K562 (cell line): ENCODE data around the gene SLC34A1. TPM values are rescaled to one million over a fixed set of nuclear protein-coding genes. Genes with fewer than 3 reads are reported as not detected.

Experiments
- EP400 ChIP-seq: fragments of 450-650 bp; IDR thresholded peaks from 2 replicates; pipeline ENCODE4 v1.6.1; 2017; ENCODE audit warnings: antibody characterized with exemption, mild to moderate bottlenecking, moderate library complexity
- FOS ChIP-seq: IDR thresholded peaks from 3 replicates; pipeline ENCODE4 v1.6.1; 2011; ENCODE audit not compliant: insufficient read length; ENCODE audit errors: extremely low read depth
- FOXK1 ChIP-seq: sonication (generic); formaldehyde crosslinking; IDR thresholded peaks from 2 replicates; pipeline ENCODE4 v1.8.0; 2022; ENCODE audit warnings: missing genetic modification reagents, mild to moderate bottlenecking, borderline replicate concordance
- HMGN3 ChIP-seq: IDR thresholded peaks from 2 replicates; pipeline ENCODE4 v1.6.1; 2011; ENCODE audit warnings: borderline replicate concordance, low read depth, mild to moderate bottlenecking, mixed read lengths, low read length; ENCODE audit not compliant: insufficient read length; ENCODE audit errors: extremely low read depth
- KDM5B ChIP-seq: fragments of 200-600 bp; sonication (generic); IDR thresholded peaks from 2 replicates; pipeline ENCODE4 v1.6.1; 2012; ENCODE audit warnings: low read depth, mild to moderate bottlenecking, moderate library complexity, low read length, control low read depth, inconsistent platforms; ENCODE audit not compliant: insufficient replicate concordance
- KLF13 ChIP-seq: fragments of 450-650 bp; IDR thresholded peaks from 2 replicates; pipeline ENCODE4 v1.6.1; 2016; ENCODE audit warnings: missing genetic modification characterization, low read depth, mild to moderate bottlenecking, missing compliant biosample characterization, moderate library complexity, borderline replicate concordance
- PHB2 ChIP-seq: fragments of 450-650 bp; IDR thresholded peaks from 2 replicates; pipeline ENCODE4 v1.6.1; 2017; ENCODE audit warnings: low read depth
- STAG1 ChIP-seq: sonication (generic); formaldehyde crosslinking; IDR thresholded peaks from 2 replicates; pipeline ENCODE4 v1.5.0; 2020; ENCODE audit warnings: missing genetic modification reagents, borderline replicate concordance
- THAP12 ChIP-seq: fragments of 250-450 bp; sonication (Bioruptor Pico); IDR thresholded peaks from 2 replicates; pipeline ENCODE4 v1.9.0; 2021; ENCODE audit warnings: mild to moderate bottlenecking, inconsistent platforms
- ZBTB9 ChIP-seq: fragments of 450-650 bp; formaldehyde crosslinking; IDR thresholded peaks from 2 replicates; pipeline ENCODE4 v1.4.0; 2020; ENCODE audit warnings: mild to moderate bottlenecking, moderate library complexity
- ZNF316 ChIP-seq: fragments of 450-650 bp; IDR thresholded peaks from 2 replicates; pipeline ENCODE4 v1.6.1; 2016
- ZNF41 ChIP-seq: fragments of 250-450 bp; sonication (Bioruptor Pico); conservative IDR thresholded peaks from 2 replicates; pipeline ENCODE4 v1.4.0; 2020; ENCODE audit warnings: mild to moderate bottlenecking
- ZNF589 ChIP-seq: fragments of 200-800 bp; sonication (Bioruptor generic); IDR thresholded peaks from 2 replicates; pipeline ENCODE4 v1.6.1; 2016; ENCODE audit warnings: low read depth, missing genetic modification characterization, missing compliant biosample characterization
- ZNF668 ChIP-seq: fragments of 250-450 bp; sonication (Bioruptor Pico); IDR thresholded peaks from 2 replicates; pipeline ENCODE4 v1.8.0; 2022; ENCODE audit warnings: mild to moderate bottlenecking, inconsistent platforms
- polyA plus RNA-seq, 8 experiments: library from polyadenylated mRNA; depleted of rRNA in 4 of 8; stranded (reverse) in 5 of 8; unstranded in 3 of 8; fragments of >200 nt; fragmentation: Nextera tagmentation in 2 of 8; fragmentation: Illumina TruSeq in 1 of 8; extraction: Ambion mirVana in 2 of 8; extraction: Trizol in 1 of 8; gene quantifications; 2 replicates each; pipeline versions ENCODE4 v1.2.1 to v1.2.3, GENCODE V29; 2011 to 2014; ENCODE audit warnings: inconsistent platforms in 1 of 8, missing spikeins in 1 of 8
- total RNA-seq, 7 experiments: library from RNA; depleted of rRNA in 6 of 7; stranded (reverse); fragments of >200 nt in 6 of 7; fragmentation: Illumina TruSeq in 2 of 7; extraction: Trizol in 2 of 7; gene quantifications; 2 replicates each; pipeline versions ENCODE4 v1.2.1 to v1.2.3, GENCODE V29; 2011 to 2021; ENCODE audit warnings: low replicate concordance in 1 of 7
- TF ChIP-seq, protein P1 (sequence below): sonication (generic); formaldehyde crosslinking; IDR thresholded peaks from 2 replicates; pipeline ENCODE4 v1.8.0; 2023; ENCODE audit warnings: missing genetic modification reagents, mild to moderate bottlenecking, borderline replicate concordance

SLC34A1 gene
- total and polyA plus RNA-seq, 9 of the 15 experiments (the other 6 are each of a cell fraction or from before 2014, with no cell fraction given), result not detected

GRCh38 chr5:177367323-177367848 lies 16.8 kb upstream of the SLC34A1 start (continued):
- TF ChIP-seq, protein P1, sequence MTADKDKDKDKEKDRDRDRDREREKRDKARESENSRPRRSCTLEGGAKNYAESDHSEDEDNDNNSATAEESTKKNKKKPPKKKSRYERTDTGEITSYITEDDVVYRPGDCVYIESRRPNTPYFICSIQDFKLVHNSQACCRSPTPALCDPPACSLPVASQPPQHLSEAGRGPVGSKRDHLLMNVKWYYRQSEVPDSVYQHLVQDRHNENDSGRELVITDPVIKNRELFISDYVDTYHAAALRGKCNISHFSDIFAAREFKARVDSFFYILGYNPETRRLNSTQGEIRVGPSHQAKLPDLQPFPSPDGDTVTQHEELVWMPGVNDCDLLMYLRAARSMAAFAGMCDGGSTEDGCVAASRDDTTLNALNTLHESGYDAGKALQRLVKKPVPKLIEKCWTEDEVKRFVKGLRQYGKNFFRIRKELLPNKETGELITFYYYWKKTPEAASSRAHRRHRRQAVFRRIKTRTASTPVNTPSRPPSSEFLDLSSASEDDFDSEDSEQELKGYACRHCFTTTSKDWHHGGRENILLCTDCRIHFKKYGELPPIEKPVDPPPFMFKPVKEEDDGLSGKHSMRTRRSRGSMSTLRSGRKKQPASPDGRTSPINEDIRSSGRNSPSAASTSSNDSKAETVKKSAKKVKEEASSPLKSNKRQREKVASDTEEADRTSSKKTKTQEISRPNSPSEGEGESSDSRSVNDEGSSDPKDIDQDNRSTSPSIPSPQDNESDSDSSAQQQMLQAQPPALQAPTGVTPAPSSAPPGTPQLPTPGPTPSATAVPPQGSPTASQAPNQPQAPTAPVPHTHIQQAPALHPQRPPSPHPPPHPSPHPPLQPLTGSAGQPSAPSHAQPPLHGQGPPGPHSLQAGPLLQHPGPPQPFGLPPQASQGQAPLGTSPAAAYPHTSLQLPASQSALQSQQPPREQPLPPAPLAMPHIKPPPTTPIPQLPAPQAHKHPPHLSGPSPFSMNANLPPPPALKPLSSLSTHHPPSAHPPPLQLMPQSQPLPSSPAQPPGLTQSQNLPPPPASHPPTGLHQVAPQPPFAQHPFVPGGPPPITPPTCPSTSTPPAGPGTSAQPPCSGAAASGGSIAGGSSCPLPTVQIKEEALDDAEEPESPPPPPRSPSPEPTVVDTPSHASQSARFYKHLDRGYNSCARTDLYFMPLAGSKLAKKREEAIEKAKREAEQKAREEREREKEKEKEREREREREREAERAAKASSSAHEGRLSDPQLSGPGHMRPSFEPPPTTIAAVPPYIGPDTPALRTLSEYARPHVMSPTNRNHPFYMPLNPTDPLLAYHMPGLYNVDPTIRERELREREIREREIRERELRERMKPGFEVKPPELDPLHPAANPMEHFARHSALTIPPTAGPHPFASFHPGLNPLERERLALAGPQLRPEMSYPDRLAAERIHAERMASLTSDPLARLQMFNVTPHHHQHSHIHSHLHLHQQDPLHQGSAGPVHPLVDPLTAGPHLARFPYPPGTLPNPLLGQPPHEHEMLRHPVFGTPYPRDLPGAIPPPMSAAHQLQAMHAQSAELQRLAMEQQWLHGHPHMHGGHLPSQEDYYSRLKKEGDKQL, result peak; percentile 95; the same call in 1 of the 2 replicates
- TF ChIP-seq STAG1 (CRISPR knock-in tag) (peak; percentile 34; the same call in 1 of the 2 replicates), FOS (no peak), THAP12 (no peak), ZNF668 (CRISPR knock-in tag) (no peak), KLF13 (tag) (0 out of 2 replicates have a peak, but pooled peaks have one; percentile 51), HMGN3 (peak; percentile 59), KDM5B (peak; percentile 40), ZBTB9 (CRISPR knock-in tag) (peak; percentile 81), ZNF589 (no peak), FOXK1 (0 out of 2 replicates have a peak, but pooled peaks have one; percentile 47), ZNF41 (CRISPR knock-in tag) (0 out of 2 replicates have a peak, but pooled peaks have one; percentile 26), PHB2 (no peak), ZNF316 (no peak), EP400 (peak; percentile 84; the same call in 1 of the 2 replicates)
- TF ChIP-seq, all 486 proteins: peak for 113
